GM23338 (cell line): ENCODE results near the gene TRAF1. TPM values are rescaled to one million over a fixed set of nuclear protein-coding genes. Genes with fewer than 3 reads are reported as not detected.

Experiments used
- ATAC-seq: fragments of 200-7000 bp; cut with Tn5 transposase; 3 replicates; pipeline ENCODE4 v1.9.1; 2020
- DNase-seq: peaks from one replicate; pipeline ENCODE4 v3.0.0-alpha.2; 2015; ENCODE audit warnings: low spot score
- H2AFZ ChIP-seq: fragments of 200-600 bp; sonication (generic); 2 replicates; pipeline ENCODE4 v1.8.0; 2016; ENCODE audit warnings: antibody characterized with exemption, mild to moderate bottlenecking, moderate library complexity
- H3F3A ChIP-seq: fragments of 200-600 bp; sonication (generic); replicated peaks from 2 replicates; pipeline ENCODE4 v1.8.0; 2017; ENCODE audit warnings: antibody characterized with exemption, mixed run types, low read depth
- H3K27ac ChIP-seq: fragments of 200-600 bp; sonication (generic); 2 replicates; pipeline ENCODE4 v1.6.1; 2016; ENCODE audit warnings: low read depth
- H3K27me3 ChIP-seq: fragments of 200-600 bp; sonication (generic); 2 replicates; pipeline ENCODE4 v1.8.0; 2016; ENCODE audit warnings: mild to moderate bottlenecking, mixed run types, moderate library complexity; ENCODE audit not compliant: insufficient read depth
- H3K36me3 ChIP-seq: fragments of 200-600 bp; sonication (generic); 2 replicates; pipeline ENCODE4 v1.8.0; 2016; ENCODE audit warnings: mild to moderate bottlenecking; ENCODE audit not compliant: insufficient read depth
- H3K4me1 ChIP-seq: fragments of 200-600 bp; sonication (generic); 2 replicates; pipeline ENCODE4 v1.8.0; 2016; ENCODE audit warnings: mild to moderate bottlenecking, moderate library complexity; ENCODE audit not compliant: insufficient read depth
- H3K4me2 ChIP-seq: fragments of 200-600 bp; sonication (generic); 2 replicates; pipeline ENCODE4 v1.7.1; 2017; ENCODE audit warnings: mixed run types
- H3K4me3 ChIP-seq: fragments of 200-600 bp; sonication (generic); 2 replicates; pipeline ENCODE4 v1.6.1; 2016; ENCODE audit warnings: mixed run types
- H3K79me2 ChIP-seq: fragments of 200-600 bp; sonication (generic); replicated peaks from 2 replicates; pipeline ENCODE4 v1.8.0; 2017; ENCODE audit warnings: mild to moderate bottlenecking; ENCODE audit not compliant: insufficient read depth
- H3K9me2 ChIP-seq: fragments of 200-600 bp; sonication (generic); 2 replicates; pipeline ENCODE4 v1.8.0; 2017; ENCODE audit not compliant: insufficient read depth
- H4K20me1 ChIP-seq: fragments of 200-600 bp; sonication (generic); replicated peaks from 2 replicates; pipeline ENCODE4 v1.8.0; 2017; ENCODE audit warnings: mild to moderate bottlenecking; ENCODE audit not compliant: insufficient read depth
- H3K27ac Mint-ChIP-seq: 2 replicates; pipeline ENCODE4 v1.8.0; 2020; ENCODE audit warnings: inconsistent platforms, mild to moderate bottlenecking, moderate library complexity, mixed read lengths
- H3K27me3 Mint-ChIP-seq: 3 replicates; pipeline ENCODE4 v1.8.0; 2022; ENCODE audit warnings: low read depth, mild to moderate bottlenecking, moderate library complexity, mixed read lengths, inconsistent platforms; ENCODE audit not compliant: insufficient read depth, poor library complexity
- H3K36me3 Mint-ChIP-seq: 3 replicates; pipeline ENCODE4 v1.8.0; 2021; ENCODE audit warnings: low read depth, mild to moderate bottlenecking, inconsistent platforms, moderate library complexity, mixed read lengths
- H3K4me1 Mint-ChIP-seq: 3 replicates; pipeline ENCODE4 v1.8.0; 2020; ENCODE audit warnings: mild to moderate bottlenecking, inconsistent platforms, mixed read lengths
- H3K4me3 Mint-ChIP-seq: 3 replicates; pipeline ENCODE4 v1.8.0; 2021; ENCODE audit warnings: moderate library complexity, mild to moderate bottlenecking, inconsistent platforms, mixed read lengths
- H3K9me3 Mint-ChIP-seq: 3 replicates; pipeline ENCODE4 v1.8.0; 2020; ENCODE audit warnings: moderate library complexity, mild to moderate bottlenecking, inconsistent platforms, mixed read lengths
- EZH2 ChIP-seq: fragments of 200-600 bp; sonication (generic); IDR thresholded peaks from one replicate; pipeline ENCODE4 v1.8.0; 2017; ENCODE audit warnings: antibody characterized with exemption, mild to moderate bottlenecking, low read depth; ENCODE audit not compliant: unreplicated experiment
- EZH2phosphoT487 ChIP-seq: fragments of 200-600 bp; sonication (generic); IDR thresholded peaks from one replicate; pipeline ENCODE4 v1.8.1; 2018; ENCODE audit warnings: antibody characterized with exemption; ENCODE audit not compliant: unreplicated experiment
- JUNB ChIP-seq: IDR thresholded peaks from one replicate; pipeline ENCODE4 v1.6.1; 2016; ENCODE audit warnings: antibody characterized with exemption; ENCODE audit not compliant: unreplicated experiment
- NANOG ChIP-seq: IDR thresholded peaks from 2 replicates; pipeline ENCODE4 v1.6.1; 2016; ENCODE audit warnings: antibody characterized with exemption, borderline replicate concordance
- POLR2AphosphoS5 ChIP-seq: IDR thresholded peaks from 2 replicates; pipeline ENCODE4 v1.6.1; 2016; ENCODE audit warnings: antibody characterized with exemption, low read depth
- STAT1 ChIP-seq: IDR thresholded peaks from one replicate; pipeline ENCODE4 v1.6.1; 2016; ENCODE audit warnings: antibody characterized with exemption; ENCODE audit not compliant: unreplicated experiment
- polyA plus RNA-seq: library from polyadenylated mRNA; unstranded; fragments of >200 nt; fragmentation: Nextera tagmentation; extraction: Ambion mirVana; gene quantifications from 2 replicates; pipeline ENCODE4 v1.2.1, GENCODE V29; 2016
- total RNA-seq: library from RNA; depleted of rRNA; stranded (reverse); fragments of >200 nt; shearing (Covaris generic); gene quantifications from 2 replicates; pipeline ENCODE4 v1.2.3, GENCODE V29; 2014
- TF ChIP-seq, protein P1 (sequence below): IDR thresholded peaks from 2 replicates; pipeline ENCODE4 v1.6.1; 2016; ENCODE audit warnings: antibody characterized with exemption
- TF ChIP-seq, protein P2 (sequence below): IDR thresholded peaks from one replicate; pipeline ENCODE4 v1.6.1; 2018; ENCODE audit warnings: antibody characterized with exemption; ENCODE audit not compliant: unreplicated experiment
- TF ChIP-seq, protein P3 (sequence below), 2 experiments: fragments of 200-600 bp in 1 of 2; sonication (generic) in 1 of 2; conservative IDR thresholded peaks; 2 replicates each; pipeline versions ENCODE4 v1.5.1 to v1.6.1; 2016 to 2017; ENCODE audit warnings: antibody characterized with exemption in 2 of 2, low read depth in 2 of 2, mild to moderate bottlenecking in 2 of 2, moderate library complexity in 1 of 2

The TRAF1 gene
- total and polyA plus RNA-seq, 2 experiments from 2014 or later, result 0.39 to 1.4 TPM

DNA sequence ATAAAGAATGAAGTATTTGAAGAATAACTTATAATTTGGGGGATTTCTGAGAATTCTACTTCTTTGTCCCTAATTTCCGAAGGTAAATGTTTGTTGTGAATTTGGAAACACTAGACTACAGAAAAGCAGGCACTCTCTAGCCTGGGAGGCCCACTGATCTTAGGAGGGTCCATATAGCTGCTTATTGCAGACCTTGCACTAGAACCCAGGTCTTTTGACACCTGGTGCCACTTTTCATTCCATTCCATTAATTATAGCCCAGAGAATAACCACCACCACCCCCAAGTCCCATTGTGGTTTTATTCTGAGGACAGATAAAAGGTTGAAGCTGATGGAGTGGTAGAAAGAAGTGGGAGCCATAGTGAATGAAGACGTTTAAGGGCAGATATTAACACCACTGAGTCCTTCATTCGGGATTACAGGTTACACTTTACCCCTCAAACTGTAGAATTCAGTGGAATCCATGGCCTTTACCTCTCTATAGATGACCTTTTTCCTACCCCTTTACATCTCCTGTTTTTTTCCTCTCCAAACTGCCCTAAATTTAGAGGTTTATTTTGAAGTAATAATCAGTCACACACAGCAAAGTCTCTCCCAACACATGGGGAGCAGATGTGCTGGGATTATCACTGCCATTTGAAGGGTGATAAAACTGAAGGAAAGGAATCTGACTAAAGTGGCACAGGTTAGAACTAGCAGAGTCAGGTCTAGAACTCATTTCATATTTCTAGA is 71.8 kb downstream of the TRAF1 start:
- H3K4me3 ChIP-seq, result no peak overlapping the region
- DNase-seq, result no peak
- no peaks in the 10 kb centered on the region for H3K27me3 ChIP-seq
- peaks cover 11% of the 10 kb centered on the region for H3K36me3 Mint-ChIP-seq
- no peak overlapping the region for H3K27ac ChIP-seq
- no peak for ATAC-seq
- no peak overlapping the region for H3K27ac Mint-ChIP-seq
- H3K36me3 ChIP-seq, result no peaks in the 10 kb centered on the region
- no peaks in the 10 kb centered on the region for H3K9me2 ChIP-seq
- no peaks in the 10 kb centered on the region for H4K20me1 ChIP-seq
- H3K79me2 ChIP-seq, result no peaks in the 10 kb centered on the region
- no peak overlapping the region for H3K4me3 Mint-ChIP-seq
- TF ChIP-seq, protein P1, sequence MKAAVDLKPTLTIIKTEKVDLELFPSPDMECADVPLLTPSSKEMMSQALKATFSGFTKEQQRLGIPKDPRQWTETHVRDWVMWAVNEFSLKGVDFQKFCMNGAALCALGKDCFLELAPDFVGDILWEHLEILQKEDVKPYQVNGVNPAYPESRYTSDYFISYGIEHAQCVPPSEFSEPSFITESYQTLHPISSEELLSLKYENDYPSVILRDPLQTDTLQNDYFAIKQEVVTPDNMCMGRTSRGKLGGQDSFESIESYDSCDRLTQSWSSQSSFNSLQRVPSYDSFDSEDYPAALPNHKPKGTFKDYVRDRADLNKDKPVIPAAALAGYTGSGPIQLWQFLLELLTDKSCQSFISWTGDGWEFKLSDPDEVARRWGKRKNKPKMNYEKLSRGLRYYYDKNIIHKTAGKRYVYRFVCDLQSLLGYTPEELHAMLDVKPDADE, result no peak
- TF ChIP-seq, protein P2, sequence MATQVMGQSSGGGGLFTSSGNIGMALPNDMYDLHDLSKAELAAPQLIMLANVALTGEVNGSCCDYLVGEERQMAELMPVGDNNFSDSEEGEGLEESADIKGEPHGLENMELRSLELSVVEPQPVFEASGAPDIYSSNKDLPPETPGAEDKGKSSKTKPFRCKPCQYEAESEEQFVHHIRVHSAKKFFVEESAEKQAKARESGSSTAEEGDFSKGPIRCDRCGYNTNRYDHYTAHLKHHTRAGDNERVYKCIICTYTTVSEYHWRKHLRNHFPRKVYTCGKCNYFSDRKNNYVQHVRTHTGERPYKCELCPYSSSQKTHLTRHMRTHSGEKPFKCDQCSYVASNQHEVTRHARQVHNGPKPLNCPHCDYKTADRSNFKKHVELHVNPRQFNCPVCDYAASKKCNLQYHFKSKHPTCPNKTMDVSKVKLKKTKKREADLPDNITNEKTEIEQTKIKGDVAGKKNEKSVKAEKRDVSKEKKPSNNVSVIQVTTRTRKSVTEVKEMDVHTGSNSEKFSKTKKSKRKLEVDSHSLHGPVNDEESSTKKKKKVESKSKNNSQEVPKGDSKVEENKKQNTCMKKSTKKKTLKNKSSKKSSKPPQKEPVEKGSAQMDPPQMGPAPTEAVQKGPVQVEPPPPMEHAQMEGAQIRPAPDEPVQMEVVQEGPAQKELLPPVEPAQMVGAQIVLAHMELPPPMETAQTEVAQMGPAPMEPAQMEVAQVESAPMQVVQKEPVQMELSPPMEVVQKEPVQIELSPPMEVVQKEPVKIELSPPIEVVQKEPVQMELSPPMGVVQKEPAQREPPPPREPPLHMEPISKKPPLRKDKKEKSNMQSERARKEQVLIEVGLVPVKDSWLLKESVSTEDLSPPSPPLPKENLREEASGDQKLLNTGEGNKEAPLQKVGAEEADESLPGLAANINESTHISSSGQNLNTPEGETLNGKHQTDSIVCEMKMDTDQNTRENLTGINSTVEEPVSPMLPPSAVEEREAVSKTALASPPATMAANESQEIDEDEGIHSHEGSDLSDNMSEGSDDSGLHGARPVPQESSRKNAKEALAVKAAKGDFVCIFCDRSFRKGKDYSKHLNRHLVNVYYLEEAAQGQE, result no peak
- TF ChIP-seq EZH2 (no peak), STAT1 (no peak), NANOG (no peak), EZH2phosphoT487 (no peak), POLR2AphosphoS5 (no peak), JUNB (no peak)
- TF ChIP-seq, protein P3, sequence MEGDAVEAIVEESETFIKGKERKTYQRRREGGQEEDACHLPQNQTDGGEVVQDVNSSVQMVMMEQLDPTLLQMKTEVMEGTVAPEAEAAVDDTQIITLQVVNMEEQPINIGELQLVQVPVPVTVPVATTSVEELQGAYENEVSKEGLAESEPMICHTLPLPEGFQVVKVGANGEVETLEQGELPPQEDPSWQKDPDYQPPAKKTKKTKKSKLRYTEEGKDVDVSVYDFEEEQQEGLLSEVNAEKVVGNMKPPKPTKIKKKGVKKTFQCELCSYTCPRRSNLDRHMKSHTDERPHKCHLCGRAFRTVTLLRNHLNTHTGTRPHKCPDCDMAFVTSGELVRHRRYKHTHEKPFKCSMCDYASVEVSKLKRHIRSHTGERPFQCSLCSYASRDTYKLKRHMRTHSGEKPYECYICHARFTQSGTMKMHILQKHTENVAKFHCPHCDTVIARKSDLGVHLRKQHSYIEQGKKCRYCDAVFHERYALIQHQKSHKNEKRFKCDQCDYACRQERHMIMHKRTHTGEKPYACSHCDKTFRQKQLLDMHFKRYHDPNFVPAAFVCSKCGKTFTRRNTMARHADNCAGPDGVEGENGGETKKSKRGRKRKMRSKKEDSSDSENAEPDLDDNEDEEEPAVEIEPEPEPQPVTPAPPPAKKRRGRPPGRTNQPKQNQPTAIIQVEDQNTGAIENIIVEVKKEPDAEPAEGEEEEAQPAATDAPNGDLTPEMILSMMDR (conservative IDR thresholded peaks at IDR 0.05; ENCODE audit: low read depth in 2 of 2), result no peak
- H2AFZ ChIP-seq, result no peak overlapping the region
- H3F3A ChIP-seq, result no peaks in the 10 kb centered on the region
- H3K4me2 ChIP-seq, result no peak overlapping the region
- H3K27me3 Mint-ChIP-seq, result peaks cover 8% of the 10 kb centered on the region
- H3K4me1 ChIP-seq, result peaks cover 16% of the 10 kb centered on the region
- no peaks in the 10 kb centered on the region for H3K9me3 Mint-ChIP-seq
- H3K4me1 Mint-ChIP-seq, result peaks cover 23% of the 10 kb centered on the region
